CD4-positive, alpha-beta T cell (primary cell): ENCODE results near the gene FOLR2. TPM values are rescaled to one million over a fixed set of nuclear protein-coding genes. Genes with fewer than 3 reads are reported as not detected.
A peak's percentile ranks its signal among the peaks of the same experiment; 100 is the strongest.

ENCODE experiments used
- ATAC-seq: fragments of 200-7000 bp; cut with Tn5 transposase; one replicate; pipeline ENCODE4 v1.10.0; 2022; ENCODE audit warnings: mild to moderate bottlenecking; ENCODE audit not compliant: poor library complexity
- CTCF ChIA-PET: fragments of 350-600 bp; sonication (Branson Sonifier 250); formaldehyde crosslinking; loops from one replicate; lab custom pipeline; 2021; ENCODE audit warnings: antibody characterized with exemption, inconsistent platforms; lab: Charles Lee
- POLR2A ChIA-PET: fragments of 350-600 bp; sonication (Branson Sonifier 250); formaldehyde crosslinking; loops from one replicate; lab custom pipeline; 2021; ENCODE audit warnings: antibody characterized with exemption, inconsistent platforms; lab: Charles Lee
- DNase-seq, 14 experiments: peaks; one replicate each; pipeline ENCODE4 v3.0.0-alpha.2; 2013 to 2020; ENCODE audit warnings: mixed read lengths in 2 of 14
- H3K27ac ChIP-seq, 2 donors: one replicate each; pipeline versions ENCODE4 v1.5.1 to v1.7.0; 2013; ENCODE audit warnings: low read length in 2 of 2, low read depth in 1 of 2, mild to moderate bottlenecking in 1 of 2
- H3K27me3 ChIP-seq, 2 experiments: 1 replicate in 1 of 2; 2 replicates in 1 of 2; pipeline versions ENCODE4 v1.6.1 to v1.7.0; 2013; ENCODE audit warnings: low read length in 2 of 2, control low read depth in 1 of 2, mild to moderate bottlenecking in 1 of 2, moderate library complexity in 1 of 2; ENCODE audit not compliant: insufficient read depth in 2 of 2, control insufficient read depth in 1 of 2
- H3K36me3 ChIP-seq: one replicate; pipeline ENCODE4 v1.6.1; 2013; ENCODE audit warnings: low read length, control low read depth; ENCODE audit not compliant: insufficient read depth
- H3K4me1 ChIP-seq: one replicate; pipeline ENCODE4 v1.6.1; 2013; ENCODE audit warnings: low read length, control low read depth; ENCODE audit not compliant: insufficient read depth
- H3K4me3 ChIP-seq: one replicate; pipeline ENCODE4 v1.5.1; 2013; ENCODE audit warnings: mild to moderate bottlenecking, low read length, moderate library complexity
- H3K9me3 ChIP-seq, 2 experiments: 1 replicate in 1 of 2; 2 replicates in 1 of 2; pipeline versions ENCODE4 v1.6.1 to v1.7.0; 2013; ENCODE audit warnings: low read length in 2 of 2, mild to moderate bottlenecking in 2 of 2, control low read depth in 1 of 2, moderate library complexity in 1 of 2; ENCODE audit not compliant: control insufficient read depth in 1 of 2, insufficient read depth in 1 of 2
- H3K27ac Mint-ChIP-seq: one replicate; pipeline ENCODE4 v1.8.0; 2020; ENCODE audit warnings: mixed read lengths
- H3K27me3 Mint-ChIP-seq: one replicate; pipeline ENCODE4 v1.8.0; 2021; ENCODE audit warnings: mixed read lengths
- H3K36me3 Mint-ChIP-seq: one replicate; pipeline ENCODE4 v1.8.0; 2021; ENCODE audit warnings: low read depth, mixed read lengths
- H3K4me1 Mint-ChIP-seq: one replicate; pipeline ENCODE4 v1.8.0; 2021; ENCODE audit warnings: low read depth, mixed read lengths
- H3K4me3 Mint-ChIP-seq: one replicate; pipeline ENCODE4 v1.8.0; 2020; ENCODE audit warnings: mild to moderate bottlenecking, mixed read lengths
- H3K9me3 Mint-ChIP-seq: one replicate; pipeline ENCODE4 v1.8.0; 2020; ENCODE audit warnings: mixed read lengths
- CTCF ChIP-seq: fragments of 200-600 bp; IDR thresholded peaks from one replicate; pipeline ENCODE4 v1.8.0; 2022; ENCODE audit warnings: antibody characterized with exemption, mild to moderate bottlenecking
- intact Hi-C, 2 experiments: fragments of 100-400 bp; cut with DNase I in 1 of 2; cut with micrococcal nuclease in 1 of 2; formaldehyde crosslinking; loops; one replicate each; pipeline versions ENCODE4 v1.15.1 to v1.9.0; 2023 to 2025; cut with DNase I, micrococcal nuclease
- total RNA-seq, 174 experiments: library from RNA in 2 of 174; stranded (reverse) in 2 of 174; gene quantifications; one replicate each; pipeline ENCODE4 v1.2.3 and lab custom pipeline; 2021 to 2026

The FOLR2 gene
- total RNA-seq, 2 experiments from 2014 or later: not detected

DNA sequence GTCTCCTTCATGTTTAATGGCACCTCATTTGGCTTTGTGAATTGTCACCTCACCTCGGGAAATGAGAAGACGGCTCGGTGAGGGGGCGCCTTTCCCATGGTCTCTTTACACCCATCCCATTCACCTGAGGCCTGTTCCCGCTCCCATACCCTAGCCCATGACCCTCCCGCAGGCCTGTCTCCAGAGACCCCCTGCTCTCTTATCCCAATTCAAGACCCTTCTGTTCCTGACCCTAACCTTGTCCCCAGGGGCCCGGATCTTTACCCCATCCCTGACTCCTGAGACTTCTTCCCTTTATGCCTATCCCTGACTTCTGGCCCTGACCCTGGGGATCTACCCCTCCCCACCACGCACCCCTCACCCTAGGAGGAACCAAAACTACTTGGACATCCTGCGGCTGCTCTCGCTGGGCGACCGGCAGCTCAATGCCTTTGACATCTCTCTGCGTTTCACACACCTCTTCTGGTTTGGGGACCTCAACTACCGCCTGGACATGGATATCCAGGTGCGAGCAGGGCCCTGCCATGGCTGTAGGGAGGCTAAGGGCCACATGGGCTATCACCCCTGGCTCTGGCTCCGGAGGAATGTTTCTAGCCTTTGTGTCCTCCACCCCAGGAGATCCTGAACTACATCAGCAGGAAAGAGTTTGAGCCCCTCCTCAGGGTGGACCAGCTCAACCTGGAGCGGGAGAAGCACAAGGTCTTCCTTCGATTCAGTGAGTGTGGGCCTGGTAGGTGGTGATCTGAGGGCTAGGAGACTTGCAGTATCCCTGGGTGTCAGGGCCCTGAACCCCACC, 15.9 kb downstream of the FOLR2 start:
- DNase-seq (peak in 1 of 14 experiments; percentile 25), ATAC-seq (no peak)
- Histone ChIP-seq H3K36me3 (peaks cover 85% of the 10 kb centered on the region), H3K4me1 (no peaks in the 10 kb centered on the region), H3K4me3 (no peak overlapping the region), H3K27me3 (no peaks in the 10 kb centered on the region), H3K9me3 (no peaks in the 10 kb centered on the region), H3K27ac (no peak overlapping the region)
- Mint-ChIP-seq H3K27ac (no peak overlapping the region), H3K27me3 (no peaks in the 10 kb centered on the region), H3K4me1 (no peaks in the 10 kb centered on the region), H3K36me3 (peaks cover 82% of the 10 kb centered on the region), H3K4me3 (no peak overlapping the region), H3K9me3 (no peaks in the 10 kb centered on the region)
- intact Hi-C loops: no loop called here
- CTCF ChIA-PET: no interaction called here
- no peak for TF ChIP-seq CTCF
- POLR2A ChIA-PET: no interaction called here

- ChIA-PET CTCF (no interaction called here), POLR2A (no interaction called here)
- no peaks in the 10 kb centered on the region for H3K4me1 Mint-ChIP-seq
- DNase-seq: peak in 1 of 14 experiments; percentile 14
- TF ChIP-seq CTCF: no peak
- Histone ChIP-seq H3K4me3 (no peak overlapping the region), H3K4me1 (no peaks in the 10 kb centered on the region), H3K27me3 (no peaks in the 10 kb centered on the region), H3K36me3 (peaks cover 84% of the 10 kb centered on the region), H3K9me3 (no peaks in the 10 kb centered on the region), H3K27ac (no peak overlapping the region)
- H3K27me3 Mint-ChIP-seq: no peaks in the 10 kb centered on the region
- H3K27ac Mint-ChIP-seq: no peak overlapping the region
- ATAC-seq: no peak
- intact Hi-C loops: no loop called here
- peaks cover 82% of the 10 kb centered on the region for H3K36me3 Mint-ChIP-seq
- H3K9me3 Mint-ChIP-seq: no peaks in the 10 kb centered on the region
- H3K4me3 Mint-ChIP-seq: no peak overlapping the region
These were observed 16.6 kb downstream of the FOLR2 start for GRCh38 chr11:72233056-72233772.

DNA sequence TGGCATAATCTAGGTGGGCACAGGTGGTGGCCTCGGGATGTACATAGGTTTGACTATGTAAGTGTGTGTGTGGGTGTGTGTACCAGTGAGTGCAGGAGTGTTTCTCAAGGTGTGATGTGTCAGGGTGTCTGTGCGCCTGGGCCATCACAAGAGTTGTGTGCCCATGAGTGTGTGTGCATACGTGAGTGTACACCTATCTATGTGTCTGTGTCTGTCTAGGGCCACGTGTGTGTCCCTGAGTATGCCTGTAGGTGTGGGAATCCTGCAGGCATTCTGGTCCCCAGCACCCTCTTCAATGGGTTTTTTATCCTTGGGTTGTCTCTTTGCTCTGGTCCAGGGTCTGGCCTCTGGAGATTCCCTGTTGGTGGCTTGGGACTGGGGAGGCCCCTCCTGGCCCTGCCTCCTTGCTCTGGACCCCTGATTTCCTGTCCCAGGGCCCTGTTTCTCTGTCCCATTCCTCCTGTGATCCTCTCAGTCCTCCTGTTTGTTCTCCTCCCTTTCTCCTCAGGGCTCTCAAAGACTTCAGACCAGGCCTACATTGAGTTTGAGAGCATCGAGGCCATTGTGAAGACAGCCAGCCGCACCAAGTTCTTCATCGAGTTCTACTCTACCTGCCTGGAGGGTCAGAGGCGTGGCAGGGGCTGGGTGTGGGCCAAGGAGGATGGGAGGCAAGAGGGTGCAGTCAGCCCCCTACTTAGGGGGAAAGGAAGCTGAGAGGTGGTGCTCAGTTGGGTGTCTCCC, 17.3 kb downstream of the FOLR2 start:
- H3K36me3 Mint-ChIP-seq: peaks cover 80% of the 10 kb centered on the region
- no peak for DNase-seq
- TF ChIP-seq CTCF: no peak
- Histone ChIP-seq H3K4me1 (no peaks in the 10 kb centered on the region), H3K36me3 (peaks cover 81% of the 10 kb centered on the region), H3K27ac (no peak overlapping the region), H3K27me3 (peaks cover 0 to 3% of the 10 kb centered on the region in 2 experiments), H3K9me3 (no peaks in the 10 kb centered on the region), H3K4me3 (no peak overlapping the region)
- intact Hi-C loops: no loop called here
- CTCF ChIA-PET: no interaction called here
- no peaks in the 10 kb centered on the region for H3K9me3 Mint-ChIP-seq
- no peak for ATAC-seq
- peaks cover 3% of the 10 kb centered on the region for H3K27me3 Mint-ChIP-seq
- H3K27ac Mint-ChIP-seq: peak overlapping the region; percentile 13
- H3K4me1 Mint-ChIP-seq: peaks cover 3% of the 10 kb centered on the region
- H3K4me3 Mint-ChIP-seq: no peak overlapping the region
- POLR2A ChIA-PET: interaction anchor here (0.9 kb wide), 1 partner anchor 9 kb away, joined by 4 read pairs; the partner anchor contains the start of gene INPPL1
